Kidney glomerular epithelial cell (primary cell): ENCODE data around the gene MIA2.
"Not testable (repeated sequence)": the region's sequence is repeated elsewhere in the genome, so short reads cannot be mapped to it uniquely, and the experiment has no call there.

Experiments
- DNase-seq: peaks from one replicate; lab custom pipeline; 2025; lab: John Stamatoyannopoulos, UW

Gene MIA2

GRCh38 chr14:39267608-39268005, 33.9 kb downstream of the MIA2 start:
- peak; percentile 52 for DNase-seq

- peak; percentile 8 for DNase-seq
These were observed 34.7 kb downstream of the MIA2 start for GRCh38 chr14:39268393-39268792.

GRCh38 chr14:39272918-39273317, 39.2 kb downstream of the MIA2 start:
- no peak for DNase-seq

GRCh38 chr14:39275395-39275794, 41.7 kb downstream of the MIA2 start:
- DNase-seq, result no peak

- no peak for DNase-seq
These were observed 42.3 kb downstream of the MIA2 start for GRCh38 chr14:39276005-39276404.

GRCh38 chr14:39276579-39277114, 42.9 kb downstream of the MIA2 start:
- DNase-seq, result no peak

- no peak for DNase-seq
These were observed 45.8 kb downstream of the MIA2 start for GRCh38 chr14:39279515-39279914.

GRCh38 chr14:39280678-39281077, 47.0 kb downstream of the MIA2 start:
- DNase-seq, result not testable (repeated sequence)

- no peak for DNase-seq
These were observed 55.8 kb downstream of the MIA2 start for GRCh38 chr14:39289523-39289922.

- DNase-seq, result no peak
These were observed 58.0 kb downstream of the MIA2 start for GRCh38 chr14:39291701-39292100.

- DNase-seq, result no peak
These were observed 59.9 kb downstream of the MIA2 start for GRCh38 chr14:39293629-39294028.

GRCh38 chr14:39300389-39300788, 66.7 kb downstream of the MIA2 start:
- DNase-seq, result not testable (repeated sequence)

GRCh38 chr14:39302124-39302810, 68.6 kb downstream of the MIA2 start:
- no peak for DNase-seq

GRCh38 chr14:39303115-39303514, 69.4 kb downstream of the MIA2 start:
- no peak for DNase-seq

- no peak for DNase-seq
These were observed 74.1 kb downstream of the MIA2 start for GRCh38 chr14:39307815-39308214.

- no peak for DNase-seq
These were observed 76.3 kb downstream of the MIA2 start for GRCh38 chr14:39310051-39310450.

- no peak for DNase-seq
These were observed 82.2 kb downstream of the MIA2 start for GRCh38 chr14:39315859-39316444.

GRCh38 chr14:39316830-39317553, 83.3 kb downstream of the MIA2 start:
- no peak for DNase-seq

- DNase-seq, result no peak
These were observed 84.9 kb downstream of the MIA2 start for GRCh38 chr14:39318574-39318973.

- no peak for DNase-seq
These were observed 85.7 kb downstream of the MIA2 start for GRCh38 chr14:39319381-39319780.

GRCh38 chr14:39320318-39320717, 86.6 kb downstream of the MIA2 start:
- DNase-seq, result no peak

- no peak for DNase-seq
These were observed 89.1 kb downstream of the MIA2 start for GRCh38 chr14:39322807-39323206.

GRCh38 chr14:39324097-39324496, 90.4 kb downstream of the MIA2 start:
- DNase-seq, result no peak
